HepG2 (cell line): ENCODE results near the gene SVIP. TPM values are rescaled to one million over a fixed set of nuclear protein-coding genes. Genes with fewer than 3 reads are reported as not detected.

Source experiments
- ATAC-seq: fragments of 200-7000 bp; cut with Tn5 transposase; 3 replicates; pipeline ENCODE4 v1.9.1; 2020; ENCODE audit warnings: mild to moderate bottlenecking, moderate library complexity
- BruUV-seq: library from RNA; stranded (reverse); fragments of 400-500 nt; replicated peaks from 2 replicates; lab custom pipeline; 2021; lab: Mats Ljungman, UMichigan
- CTCF ChIA-PET: fragments of 300-600 bp; formaldehyde crosslinking; extraction: SDS; loops from one replicate; lab custom pipeline; 2021; ENCODE audit warnings: low total read pairs, inconsistent platforms, low intra/inter-chr PET ratio; lab: Yijun Ruan, JAX
- POLR2A ChIA-PET: fragments of 350-600 bp; sonication (Branson Sonifier 250); formaldehyde crosslinking; loops from one replicate; lab custom pipeline; 2020; ENCODE audit warnings: antibody characterized with exemption, inconsistent platforms; lab: Yijun Ruan, JAX
- DNase-seq: peaks from one replicate; pipeline ENCODE4 v3.0.0-alpha.2; 2015; ENCODE audit warnings: low spot score
- FAIRE-seq: peaks from 3 replicates; lab custom pipeline; 2011; peaks lifted over from hg19 to GRCh38; lab: Jason Lieb, UNC
- H2AFZ ChIP-seq: one replicate; pipeline ENCODE4 v1.6.1; 2011; ENCODE audit warnings: low read length, inconsistent platforms
- H3K27ac ChIP-seq: fragments of 300-600 bp; 3 replicates; pipeline ENCODE4 v1.8.0; 2011; ENCODE audit warnings: mixed run types, mild to moderate bottlenecking, mixed read lengths, low read length, inconsistent platforms; ENCODE audit not compliant: insufficient read depth; ENCODE audit errors: extremely low read length
- H3K27me3 ChIP-seq, 2 experiments: fragments of 200-600 bp in 1 of 2; 2 replicates in 1 of 2; 3 replicates in 1 of 2; pipeline versions ENCODE4 v1.6.0 to v1.8.0; 2011; ENCODE audit warnings: low read length in 2 of 2, mild to moderate bottlenecking in 2 of 2, moderate library complexity in 2 of 2, inconsistent platforms in 1 of 2; ENCODE audit not compliant: insufficient read depth in 2 of 2, control insufficient read depth in 1 of 2
- H3K36me3 ChIP-seq, 2 experiments: fragments of 200-600 bp in 1 of 2; replicated peaks in 1 of 2; 2 replicates in 1 of 2; 3 replicates in 1 of 2; pipeline versions ENCODE4 v1.5.1 to v1.8.0; 2011; ENCODE audit warnings: low read length in 2 of 2, inconsistent platforms in 1 of 2; ENCODE audit not compliant: insufficient read depth in 2 of 2, control insufficient read depth in 1 of 2
- H3K4me1 ChIP-seq: 2 replicates; pipeline ENCODE4 v1.5.1; 2012; ENCODE audit warnings: low read length, inconsistent platforms; ENCODE audit not compliant: insufficient read depth
- H3K4me2 ChIP-seq: 2 replicates; pipeline ENCODE4 v1.6.0; 2011; ENCODE audit warnings: low read depth, low read length, inconsistent platforms
- H3K4me3 ChIP-seq, 3 experiments: fragments of 200-600 bp in 1 of 3; sonication (generic), shearing (Covaris generic) in 1 of 3; replicated peaks in 1 of 3; 2 replicates each; pipeline ENCODE4 v1.5.1; 2011 to 2016; ENCODE audit warnings: low read length in 3 of 3, inconsistent platforms in 2 of 3, low read depth in 2 of 3, mild to moderate bottlenecking in 2 of 3, control low read depth in 1 of 3, mixed read lengths in 1 of 3; ENCODE audit not compliant: insufficient read depth in 1 of 3
- H3K79me2 ChIP-seq: one replicate; pipeline ENCODE4 v1.6.1; 2011; ENCODE audit warnings: low read length, inconsistent platforms; ENCODE audit not compliant: insufficient read depth
- H3K9ac ChIP-seq: 2 replicates; pipeline ENCODE4 v1.6.0; 2011; ENCODE audit warnings: mild to moderate bottlenecking, low read depth, low read length, inconsistent platforms; ENCODE audit not compliant: insufficient read depth
- H3K9me3 ChIP-seq: 2 replicates; pipeline ENCODE4 v1.5.1; 2012; ENCODE audit warnings: mild to moderate bottlenecking, low read length
- H4K20me1 ChIP-seq: 2 replicates; pipeline ENCODE4 v1.6.0; 2011; ENCODE audit warnings: inconsistent platforms, mild to moderate bottlenecking, low read length, moderate library complexity; ENCODE audit not compliant: insufficient read depth
- CCDC6 ChIP-seq: sonication (generic); formaldehyde crosslinking; IDR thresholded peaks from 2 replicates; pipeline ENCODE4 v1.8.1; 2022; ENCODE audit warnings: mild to moderate bottlenecking, missing genetic modification reagents, moderate library complexity
- FOXM1 ChIP-seq: sonication (generic); formaldehyde crosslinking; IDR thresholded peaks from 2 replicates; pipeline ENCODE4 v1.5.0; 2020; ENCODE audit warnings: missing genetic modification reagents
- HDAC1 ChIP-seq: sonication (generic); formaldehyde crosslinking; IDR thresholded peaks from 2 replicates; pipeline ENCODE4 v1.5.1; 2020; ENCODE audit warnings: mild to moderate bottlenecking, missing genetic modification reagents
- HNF1A ChIP-seq, 2 experiments: sonication (generic) in 1 of 2; formaldehyde crosslinking in 1 of 2; IDR thresholded peaks; 2 replicates each; pipeline versions ENCODE4 v1.4.0 to v1.6.1; 2016 to 2020; ENCODE audit warnings: borderline replicate concordance in 1 of 2, low read depth in 1 of 2, mild to moderate bottlenecking in 1 of 2, missing genetic modification reagents in 1 of 2
- SMAD1 ChIP-seq: sonication (generic); formaldehyde crosslinking; IDR thresholded peaks from 2 replicates; pipeline ENCODE4 v1.4.0; 2020; ENCODE audit warnings: missing genetic modification reagents, low read depth, mild to moderate bottlenecking, borderline replicate concordance
- SOX6 ChIP-seq, 2 experiments: fragments of 450-650 bp in 1 of 2; sonication (generic) in 1 of 2; formaldehyde crosslinking in 1 of 2; IDR thresholded peaks; 2 replicates each; pipeline versions ENCODE4 v1.4.0 to v1.6.1; 2017 to 2020; ENCODE audit warnings: antibody characterized with exemption in 1 of 2, mild to moderate bottlenecking in 1 of 2, missing genetic modification reagents in 1 of 2
- SRSF1 ChIP-seq: fragments of 200-400 bp; formaldehyde crosslinking; optimal IDR thresholded peaks from 2 replicates; pipeline ENCODE3; 2017; ENCODE audit warnings: mild to moderate bottlenecking, low read depth, low read length, moderate library complexity
- TAF1 ChIP-seq: sonication (generic); formaldehyde crosslinking; IDR thresholded peaks from 2 replicates; pipeline ENCODE4 v1.4.0; 2020; ENCODE audit warnings: missing genetic modification reagents
- ZBTB7A ChIP-seq: sonication (generic); formaldehyde crosslinking; IDR thresholded peaks from 2 replicates; pipeline ENCODE4 v1.8.0; 2022; ENCODE audit warnings: mild to moderate bottlenecking, missing genetic modification reagents
- ZNF639 ChIP-seq: conservative IDR thresholded peaks from 2 replicates; pipeline ENCODE4 v1.6.1; 2018; ENCODE audit warnings: missing genetic modification reagents
- ZNF800 ChIP-seq: sonication (generic); formaldehyde crosslinking; IDR thresholded peaks from 2 replicates; pipeline ENCODE4 v1.4.0; 2020; ENCODE audit warnings: missing genetic modification reagents
- WGBS: methylation state at CpG from one replicate; pipeline ENCODE4 v1.1.6; 2017; ENCODE audit warnings: low lambda C conversion rate; 5-methylcytosine and 5-hydroxymethylcytosine counted together
- in situ Hi-C: cut with HindIII; loops from 2 replicates; pipeline ENCODE4 v1.10.0; 2017; ENCODE audit warnings: low pct_unique_long_range_greater_than_20kb; ENCODE audit not compliant: extremely low pct_ligation_motif_present
- intact Hi-C: fragments of 100-400 bp; cut with micrococcal nuclease; formaldehyde crosslinking; loops from one replicate; pipeline ENCODE4 v1.10.0; 2022; ENCODE audit not compliant: unreplicated experiment
- polyA plus RNA-seq, 8 experiments: library from polyadenylated mRNA; depleted of rRNA in 3 of 8; stranded (reverse) in 7 of 8; unstranded in 1 of 8; fragments of >200 nt; fragmentation: Illumina TruSeq in 4 of 8; extraction: Trizol in 4 of 8; gene quantifications; 2 replicates each; pipeline versions ENCODE4 v1.2.1 to v1.2.3, GENCODE V29; 2011 to 2016; ENCODE audit warnings: low read depth in 4 of 8, missing spikeins in 1 of 8, mixed read lengths in 1 of 8; ENCODE audit not compliant: insufficient read depth in 1 of 8
- total RNA-seq, 5 experiments: library from RNA; depleted of rRNA; stranded (reverse); fragments of >200 nt; fragmentation: Illumina TruSeq; extraction: Trizol; gene quantifications; 2 replicates each; pipeline ENCODE4 v1.2.3, GENCODE V29; 2016; ENCODE audit warnings: low read depth in 1 of 5
- TF ChIP-seq, protein P1 (sequence below): sonication (generic); formaldehyde crosslinking; IDR thresholded peaks from 2 replicates; pipeline ENCODE4 v1.5.1; 2020; ENCODE audit warnings: missing genetic modification reagents, mild to moderate bottlenecking, borderline replicate concordance
- TF ChIP-seq, protein P2 (sequence below): IDR thresholded peaks from 2 replicates; pipeline ENCODE4 v1.6.1; 2016; ENCODE audit warnings: missing compliant biosample characterization, missing genetic modification reagents, borderline replicate concordance

The SVIP gene
- total and polyA plus RNA-seq, 2 of the 13 experiments (the other 11 are each of a cell fraction or from before 2014, with no cell fraction given), result 6.3 to 27.2 TPM

- in situ Hi-C loops, result loop anchor here (10.0 kb wide), 1 partner anchor 464 kb away; the partner anchor contains the start of gene SLC17A6
- WGBS, result 100% methylated on average over 1 of the region's 1 CpG
Observed at GRCh38 chr11:22798901-22799300, 30.7 kb downstream of the SVIP start.

More at GRCh38 chr11:22798901-22799300, 30.7 kb downstream of the SVIP start:
- FAIRE-seq (no peak), ATAC-seq (no peak), DNase-seq (no peak)
- Histone ChIP-seq H3K9me3 (no peaks in the 10 kb centered on the region), H3K4me3 (no peak overlapping the region), H3K36me3 (peaks cover 0 to 1% of the 10 kb centered on the region in 2 experiments; a peak in 1 of 5 replicates), H3K27ac (no peak overlapping the region), H3K4me1 (peaks cover 10% of the 10 kb centered on the region), H3K27me3 (no peaks in the 10 kb centered on the region), H4K20me1 (no peaks in the 10 kb centered on the region), H2AFZ (no peak overlapping the region), H3K79me2 (no peaks in the 10 kb centered on the region), H3K9ac (no peak overlapping the region), H3K4me2 (no peak overlapping the region)
- intact Hi-C loops, result no loop called here
- ChIA-PET CTCF (no interaction called here), POLR2A (no interaction called here)
- no TSS peak for BruUV-seq
- TF ChIP-seq ZBTB7A (CRISPR knock-in tag) (no peak), ZNF639 (no peak), SRSF1 (no peak), ZNF800 (CRISPR knock-in tag) (no peak), SMAD1 (CRISPR knock-in tag) (no peak), HNF1A (IDR thresholded peaks at IDR 0.05; ENCODE audit: low read depth) (no peak), HNF1A (CRISPR knock-in tag; IDR thresholded peaks at IDR 0.05; ENCODE audit: borderline replicate concordance) (no peak), CCDC6 (CRISPR knock-in tag) (no peak), TAF1 (CRISPR knock-in tag) (no peak), SOX6 (IDR thresholded peaks at IDR 0.05) (no peak), SOX6 (CRISPR knock-in tag; IDR thresholded peaks at IDR 0.05) (no peak), HDAC1 (CRISPR knock-in tag) (no peak), FOXM1 (CRISPR knock-in tag) (no peak)
- TF ChIP-seq, protein P1, sequence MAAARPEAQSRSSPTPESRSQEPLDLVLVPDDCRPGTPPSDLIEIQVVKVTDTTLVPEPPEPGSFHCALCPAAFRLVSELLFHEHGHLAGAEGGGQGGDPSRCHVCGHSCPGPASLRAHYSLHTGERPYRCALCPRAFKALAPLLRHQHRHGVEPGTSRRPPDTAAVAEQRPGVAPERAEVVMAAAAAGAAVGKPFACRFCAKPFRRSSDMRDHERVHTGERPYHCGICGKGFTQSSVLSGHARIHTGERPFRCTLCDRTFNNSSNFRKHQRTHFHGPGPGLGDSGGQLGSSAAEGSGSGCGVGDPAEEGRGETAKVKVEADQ (CRISPR knock-in tag), result no peak
- TF ChIP-seq, protein P2, sequence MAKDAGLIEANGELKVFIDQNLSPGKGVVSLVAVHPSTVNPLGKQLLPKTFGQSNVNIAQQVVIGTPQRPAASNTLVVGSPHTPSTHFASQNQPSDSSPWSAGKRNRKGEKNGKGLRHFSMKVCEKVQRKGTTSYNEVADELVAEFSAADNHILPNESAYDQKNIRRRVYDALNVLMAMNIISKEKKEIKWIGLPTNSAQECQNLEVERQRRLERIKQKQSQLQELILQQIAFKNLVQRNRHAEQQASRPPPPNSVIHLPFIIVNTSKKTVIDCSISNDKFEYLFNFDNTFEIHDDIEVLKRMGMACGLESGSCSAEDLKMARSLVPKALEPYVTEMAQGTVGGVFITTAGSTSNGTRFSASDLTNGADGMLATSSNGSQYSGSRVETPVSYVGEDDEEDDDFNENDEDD (CRISPR knock-in tag), result no peak
